Adrenal gland (tissue), 12 donors: ENCODE data around the gene PHGDH. TPM values are rescaled to one million over a fixed set of nuclear protein-coding genes. Genes with fewer than 3 reads are reported as not detected.
"Not testable (repeated sequence)": the region's sequence is repeated elsewhere in the genome, so short reads cannot be mapped to it uniquely, and the experiment has no call there.

ENCODE experiments used
- DNase-seq, 7 donors: peaks; one replicate each; pipeline ENCODE4 v3.0.0-alpha.2; 2019 to 2020
- H3K27ac ChIP-seq, 5 donors: fragments of 200-600 bp; sonication (generic) in 4 of 5; 1 replicate in 3 of 5; 2 replicates in 2 of 5; pipeline versions ENCODE4 v1.5.1 to v1.8.0; 2016 to 2020; ENCODE audit warnings: mild to moderate bottlenecking in 1 of 5
- H3K27me3 ChIP-seq: fragments of 200-600 bp; 2 replicates; pipeline ENCODE4 v1.8.0; 2021
- H3K36me3 ChIP-seq, 2 donors: fragments of 200-600 bp; replicated peaks in 1 of 2; 1 replicate in 1 of 2; 2 replicates in 1 of 2; pipeline versions ENCODE4 v1.5.1 to v1.8.0; 2018 to 2022
- H3K4me1 ChIP-seq, 2 donors: fragments of 200-600 bp; replicated peaks in 1 of 2; 1 replicate in 1 of 2; 2 replicates in 1 of 2; pipeline versions ENCODE4 v1.5.1 to v1.8.0; 2018 to 2021
- H3K4me3 ChIP-seq, 4 donors: fragments of 200-600 bp; sonication (generic) in 3 of 4; one replicate each; pipeline ENCODE4 v1.5.1; 2016 to 2018
- H3K9me3 ChIP-seq, 3 donors: fragments of 200-600 bp; sonication (generic) in 1 of 3; replicated peaks in 1 of 3; 1 replicate in 2 of 3; 2 replicates in 1 of 3; pipeline versions ENCODE4 v1.5.1 to v1.8.0; 2016 to 2021
- CTCF ChIP-seq, 6 experiments: fragments of 450-650 bp in 4 of 6; fragments of 200-600 bp in 2 of 6; sonication (generic) in 1 of 6; IDR thresholded peaks; 1 replicate in 5 of 6; 2 replicates in 1 of 6; pipeline versions ENCODE4 v1.5.1 to v1.8.0; 2016 to 2021; ENCODE audit warnings: antibody characterized with exemption in 6 of 6, mild to moderate bottlenecking in 2 of 6, moderate library complexity in 1 of 6
- POLR2A ChIP-seq, 2 donors: fragments of 450-650 bp; IDR thresholded peaks; one replicate each; pipeline ENCODE4 v1.6.1; 2017; ENCODE audit warnings: antibody characterized with exemption in 2 of 2, mild to moderate bottlenecking in 2 of 2, moderate library complexity in 1 of 2
- WGBS, 4 donors: extraction: QIAGEN DNeasy Blood & Tissue Kit in 2 of 4; methylation state at CpG; one replicate each; pipeline versions ENCODE4 v1.1.5 to v1.1.7; 2013 to 2017; 5-methylcytosine and 5-hydroxymethylcytosine counted together
- intact Hi-C, 2 donors: fragments of 100-400 bp; cut with DNase I; formaldehyde crosslinking; loops; one replicate each; pipeline versions ENCODE4 v1.14.1 to v1.15.0; 2022 to 2023
- polyA plus RNA-seq, 3 donors: library from polyadenylated mRNA; stranded (reverse); fragments of 200-250 nt in 2 of 3; fragments of 350-450 nt in 1 of 3; fragmentation: Illumina TruSeq in 1 of 3; extraction: RNeasy Lipid Tissue Mini Kit (QIAGEN cat#74804) in 1 of 3; gene quantifications; one replicate each; pipeline ENCODE4 v1.2.3, GENCODE V29; 2013 to 2014
- total RNA-seq, 9 donors: library from RNA; depleted of rRNA in 4 of 9; stranded (reverse); fragments of >200 nt in 4 of 9; fragments of 120-200 nt in 1 of 9; fragmentation: NEBNext Ultra II Directional in 1 of 9; extraction: Animal tissue kit (Norgen Biotek cat#: 25700) in 1 of 9; gene quantifications; one replicate each; pipeline versions ENCODE4 v1.1.0 to v1.2.4, GENCODE V29; 2013 to 2023
- donor health status: healthy with polysubstance abuse.
- donor health status: Bipolar disorder and iron deficiency.
- donor health status: DM: yes; HTN: yes; CAD: no.
- donor health status: DM: no; HTN: no; CAD: no.
- donor health status: DM: no; HTN: no; CAD: no.
- donor health status: DM: yes; HTN: yes; CAD: no.

Gene PHGDH
- total and polyA plus RNA-seq, 12 donors = 1.8 to 27.7 (median 3.6) TPM

- Histone ChIP-seq H3K4me3 (no peak overlapping the region), H3K4me1 (no peaks in the 10 kb centered on the region), H3K27me3 (no peaks in the 10 kb centered on the region), H3K36me3 (no peaks in the 10 kb centered on the region), H3K9me3 (no peaks in the 10 kb centered on the region), H3K27ac (no peak overlapping the region)
- TF ChIP-seq POLR2A (IDR thresholded peaks at IDR 0.05) (no peak), CTCF (IDR thresholded peaks at IDR 0.05) (no peak)
- peak in 6 of 7 donors; percentile 29 to 61 (median 38) for DNase-seq
- intact Hi-C loops = no loop called here
- 59 to 63% (median 60%) methylated on average over 3 of the region's 3 CpGs for WGBS, 4 donors
Measured at GRCh38 chr1:119784191-119784781, 72.6 kb downstream of the PHGDH start.

DNA sequence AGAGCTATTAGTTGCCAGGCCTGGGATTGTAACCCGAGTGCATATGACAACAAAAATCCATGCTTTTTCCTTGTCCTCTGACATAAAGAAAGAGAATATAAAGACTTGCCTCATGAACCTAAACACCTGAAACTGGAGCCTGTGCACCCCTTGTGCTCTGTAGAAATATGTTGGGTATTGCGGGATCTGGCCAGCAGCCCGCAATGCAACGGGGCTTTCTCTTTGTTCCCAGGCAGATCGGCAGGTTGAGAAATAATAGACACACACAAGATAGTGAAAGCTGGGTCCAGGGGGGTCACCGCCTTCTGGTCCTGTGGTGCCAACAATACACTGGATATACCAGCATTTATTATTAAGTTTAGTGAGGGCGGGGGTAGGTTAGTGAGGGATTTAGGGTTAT is 74.3 kb downstream of the PHGDH start:
- WGBS, 4 donors = 81 to 84% (median 82%) methylated on average over 7 of the region's 7 CpGs
- DNase-seq, H3K36me3 ChIP-seq: not testable (repeated sequence)

DNA sequence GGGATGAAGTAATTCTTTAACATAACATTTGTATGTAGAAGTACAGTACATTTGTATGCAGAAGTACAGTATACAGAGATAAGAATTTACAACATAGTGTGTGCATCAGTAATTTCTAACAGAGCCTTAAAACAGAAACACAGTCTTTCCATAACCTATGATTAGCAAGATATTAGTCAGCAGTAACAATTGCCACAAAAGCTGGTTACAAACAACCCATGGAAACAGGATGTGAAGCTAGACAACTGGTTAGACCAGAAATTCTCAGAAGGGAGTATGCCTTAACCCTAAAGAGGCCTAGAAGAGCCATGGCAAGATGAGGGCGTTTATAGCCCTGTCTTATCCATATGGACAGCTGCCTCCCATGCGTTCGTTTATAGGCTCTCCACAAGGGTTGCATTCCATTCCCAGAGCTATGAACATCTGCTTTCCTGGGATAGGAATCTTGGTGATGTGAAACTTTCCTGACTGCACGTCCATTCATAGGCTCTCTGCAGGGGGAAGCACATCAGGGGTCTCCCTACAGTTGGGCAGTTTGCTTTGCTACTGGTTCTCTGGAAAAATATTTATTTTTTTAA is 74.8 kb downstream of the PHGDH start:
- WGBS, 4 donors = 68 to 75% (median 72%) methylated on average over 4 of the region's 4 CpGs
- H3K4me1 ChIP-seq = not testable (repeated sequence)

More for the DNA sequence above, 74.3 kb downstream of the PHGDH start:
- H3K27ac ChIP-seq, H3K27me3 ChIP-seq, H3K4me3 ChIP-seq, intact Hi-C loops, H3K9me3 ChIP-seq, H3K4me1 ChIP-seq: not testable (repeated sequence)

GRCh38 chr1:119787776-119788175 is 76.0 kb downstream of the PHGDH start:
- no peak overlapping the region for H3K4me3 ChIP-seq
- WGBS, 4 donors = 47 to 78% (median 62%) methylated on average over 2 of the region's 2 CpGs
- H3K27me3 ChIP-seq = no peaks in the 10 kb centered on the region
- DNase-seq = no peak
- TF ChIP-seq POLR2A (IDR thresholded peaks at IDR 0.05) (no peak), CTCF (IDR thresholded peaks at IDR 0.05) (no peak)
- intact Hi-C loops = no loop called here
- H3K36me3 ChIP-seq = no peaks in the 10 kb centered on the region
- no peak overlapping the region for H3K27ac ChIP-seq
- H3K9me3 ChIP-seq = no peaks in the 10 kb centered on the region
- H3K4me1 ChIP-seq = no peaks in the 10 kb centered on the region

More for the DNA sequence above, 74.8 kb downstream of the PHGDH start:
- H3K36me3 ChIP-seq, H3K27ac ChIP-seq, intact Hi-C loops, H3K4me3 ChIP-seq, H3K27me3 ChIP-seq, H3K9me3 ChIP-seq, DNase-seq: not testable (repeated sequence)

- no peak for DNase-seq
- H3K27ac ChIP-seq = no peak overlapping the region
- intact Hi-C loops = no loop called here
- no peaks in the 10 kb centered on the region for H3K4me1 ChIP-seq
- H3K4me3 ChIP-seq = no peak overlapping the region
- no peaks in the 10 kb centered on the region for H3K9me3 ChIP-seq
- no peaks in the 10 kb centered on the region for H3K36me3 ChIP-seq
- H3K27me3 ChIP-seq = no peaks in the 10 kb centered on the region
- TF ChIP-seq POLR2A (IDR thresholded peaks at IDR 0.05) (no peak), CTCF (IDR thresholded peaks at IDR 0.05) (no peak)
- WGBS, 4 donors = 66 to 71% (median 67%) methylated on average over 9 of the region's 9 CpGs
Measured at GRCh38 chr1:119790451-119791198, 78.9 kb downstream of the PHGDH start.
